PC-3 (cell line): Measurements from ENCODE around the gene PEX11A. TPM values are rescaled to one million over a fixed set of nuclear protein-coding genes. Genes with fewer than 3 reads are reported as not detected.

Experiments
- ATAC-seq: fragments of 200-7000 bp; cut with Tn5 transposase; 2 replicates; pipeline ENCODE4 v1.9.1; 2020; ENCODE audit warnings: mild to moderate bottlenecking, moderate library complexity
- BruUV-seq: library from RNA; stranded (reverse); fragments of 400-500 nt; replicated peaks from 2 replicates; lab custom pipeline; 2021; lab: Mats Ljungman, UMichigan
- CTCF ChIA-PET: fragments of 300-600 bp; sonication (Branson Sonifier 250); formaldehyde crosslinking; loops from one replicate; lab custom pipeline; 2022; ENCODE audit warnings: antibody characterized with exemption; lab: Charles Lee
- POLR2A ChIA-PET: fragments of 300-600 bp; sonication (Branson Sonifier 250); formaldehyde crosslinking; loops from one replicate; lab custom pipeline; 2022; ENCODE audit warnings: antibody characterized with exemption; ENCODE audit not compliant: unreplicated experiment; lab: Charles Lee
- DNase-seq: peaks from one replicate; pipeline ENCODE4 v3.0.0-alpha.2; 2015
- H2AFZ ChIP-seq: fragments of 300-600 bp; sonication (generic); 2 replicates; pipeline ENCODE4 v1.6.0; 2016; ENCODE audit warnings: antibody characterized with exemption, low read length
- H3F3A ChIP-seq: fragments of 300-600 bp; sonication (generic); one replicate; pipeline ENCODE4 v1.6.0; 2017; ENCODE audit warnings: antibody characterized with exemption, low read length, control low read depth, mild to moderate bottlenecking; ENCODE audit not compliant: unreplicated experiment
- H3K27ac ChIP-seq: fragments of 300-600 bp; sonication (generic); 2 replicates; pipeline ENCODE4 v1.5.1; 2016; ENCODE audit warnings: mild to moderate bottlenecking, low read length
- H3K27me3 ChIP-seq: fragments of 300-600 bp; sonication (generic); 2 replicates; pipeline ENCODE4 v1.6.1; 2016; ENCODE audit warnings: low read length, mixed read lengths
- H3K36me3 ChIP-seq: fragments of 300-600 bp; sonication (generic); 2 replicates; pipeline ENCODE4 v1.6.1; 2016; ENCODE audit warnings: low read depth, mixed run types, low read length, mixed read lengths
- H3K4me1 ChIP-seq: fragments of 300-600 bp; sonication (generic); 2 replicates; pipeline ENCODE4 v1.5.1; 2016; ENCODE audit warnings: low read length; ENCODE audit not compliant: insufficient read depth
- H3K4me2 ChIP-seq: fragments of 300-600 bp; sonication (generic); 2 replicates; pipeline ENCODE4 v1.6.0; 2016; ENCODE audit warnings: low read length
- H3K4me3 ChIP-seq: fragments of 300-600 bp; sonication (generic); 2 replicates; pipeline ENCODE4 v1.5.1; 2016; ENCODE audit warnings: mild to moderate bottlenecking, low read length, mixed read lengths
- H3K79me2 ChIP-seq: fragments of 300-600 bp; sonication (generic); 2 replicates; pipeline ENCODE4 v1.6.1; 2017; ENCODE audit warnings: low read length, mixed read lengths
- H3K9ac ChIP-seq: fragments of 300-600 bp; sonication (generic); 2 replicates; pipeline ENCODE4 v1.6.0; 2016; ENCODE audit warnings: mild to moderate bottlenecking, low read length
- H3K9me2 ChIP-seq: fragments of 300-600 bp; sonication (generic); replicated peaks from 2 replicates; pipeline ENCODE4 v1.6.1; 2016; ENCODE audit warnings: mixed run types, low read length, mixed read lengths
- H3K9me3 ChIP-seq: fragments of 300-600 bp; sonication (generic); 2 replicates; pipeline ENCODE4 v1.6.1; 2016; ENCODE audit warnings: low read length, mixed read lengths
- H4K20me1 ChIP-seq: fragments of 300-600 bp; sonication (generic); 2 replicates; pipeline ENCODE4 v1.6.1; 2016; ENCODE audit warnings: low read length, mixed read lengths
- CTCF ChIP-seq: fragments of 300-600 bp; sonication (generic); conservative IDR thresholded peaks from 2 replicates; pipeline ENCODE4 v1.5.1; 2017; ENCODE audit warnings: antibody characterized with exemption, low read depth, mild to moderate bottlenecking, low read length
- EZH2 ChIP-seq: fragments of 300-600 bp; sonication (generic); IDR thresholded peaks from one replicate; pipeline ENCODE4 v1.6.1; 2017; ENCODE audit warnings: antibody characterized with exemption, mild to moderate bottlenecking, low read length; ENCODE audit not compliant: unreplicated experiment
- EZH2phosphoT487 ChIP-seq: fragments of 300-600 bp; sonication (generic); IDR thresholded peaks from 2 replicates; pipeline ENCODE4 v1.6.1; 2018; ENCODE audit warnings: mild to moderate bottlenecking, antibody characterized with exemption, low read length, borderline replicate concordance
- intact Hi-C: fragments of 100-400 bp; cut with micrococcal nuclease; formaldehyde crosslinking; loops from 2 replicates; pipeline ENCODE4 v1.9.0; 2023
- total RNA-seq: library from RNA; depleted of rRNA; stranded (reverse); fragments of >200 nt; gene quantifications from 2 replicates; pipeline ENCODE4 v1.2.3, GENCODE V29; 2014

The PEX11A gene
- total RNA-seq, 1 experiment from 2014 or later: 9.7 TPM

GRCh38 chr15:89666858-89667705 is 23.5 kb downstream of the PEX11A start:
- BruUV-seq: no TSS peak
- TF ChIP-seq CTCF: no peak
- TF ChIP-seq EZH2: no peak
- TF ChIP-seq EZH2phosphoT487: no peak

GRCh38 chr15:89666184-89666857 is 24.2 kb downstream of the PEX11A start:
- no peak overlapping the region for H3K27ac ChIP-seq
- POLR2A ChIA-PET: no interaction called here
- no peak for DNase-seq
- peak overlapping the region; percentile 45; the same call in 1 of the 2 replicates for H3K9ac ChIP-seq
- peak overlapping the region; percentile 85 for H2AFZ ChIP-seq
- intact Hi-C loops: no loop called here
- ATAC-seq: no peak
- H3K36me3 ChIP-seq: no peaks in the 10 kb centered on the region
- no peaks in the 10 kb centered on the region for H4K20me1 ChIP-seq
- no peak overlapping the region for H3K4me3 ChIP-seq
- H3K4me2 ChIP-seq: peak overlapping the region; percentile 85
- H3K27me3 ChIP-seq: no peaks in the 10 kb centered on the region
- CTCF ChIA-PET: no interaction called here
- TF ChIP-seq CTCF (no peak), EZH2phosphoT487 (no peak), EZH2 (no peak)
- no peaks in the 10 kb centered on the region for H3F3A ChIP-seq
- no peaks in the 10 kb centered on the region for H3K9me3 ChIP-seq
- H3K9me2 ChIP-seq: no peaks in the 10 kb centered on the region
- no TSS peak for BruUV-seq
- H3K4me1 ChIP-seq: peaks cover 33% of the 10 kb centered on the region
- no peaks in the 10 kb centered on the region for H3K79me2 ChIP-seq

More at GRCh38 chr15:89666858-89667705, 23.5 kb downstream of the PEX11A start:
- intact Hi-C loops: no loop called here
- Histone ChIP-seq H3K36me3 (no peaks in the 10 kb centered on the region), H3K79me2 (no peaks in the 10 kb centered on the region), H3K27ac (no peak overlapping the region), H3K4me1 (peaks cover 31% of the 10 kb centered on the region), H3F3A (no peaks in the 10 kb centered on the region), H2AFZ (no peak overlapping the region), H3K9me2 (no peaks in the 10 kb centered on the region), H4K20me1 (no peaks in the 10 kb centered on the region), H3K27me3 (no peaks in the 10 kb centered on the region), H3K9ac (no peak overlapping the region), H3K4me3 (no peak overlapping the region), H3K4me2 (no peak overlapping the region), H3K9me3 (no peaks in the 10 kb centered on the region)
- DNase-seq: no peak
- ChIA-PET CTCF (no interaction called here), POLR2A (no interaction called here)
- ATAC-seq: no peak
